K562 (cell line): ENCODE measurements around the gene ZNF106. TPM values are rescaled to one million over a fixed set of nuclear protein-coding genes. Genes with fewer than 3 reads are reported as not detected.
A peak's percentile ranks its signal among the peaks of the same experiment; 100 is the strongest.

Source experiments
- ATAC-seq: fragments of 200-7000 bp; cut with Tn5 transposase; 3 replicates; pipeline ENCODE4 v1.9.1; 2020; ENCODE audit warnings: moderate library complexity
- BruUV-seq: library from RNA; stranded (reverse); fragments of 400-500 nt; replicated peaks from 2 replicates; lab custom pipeline; 2021; lab: Mats Ljungman, UMichigan
- CTCF ChIA-PET: fragments of 300-600 bp; formaldehyde crosslinking; extraction: SDS; loops from one replicate; lab custom pipeline; 2021; ENCODE audit warnings: low intra/inter-chr PET ratio; lab: Yijun Ruan, JAX
- POLR2A ChIA-PET: fragments of 300-600, 350-650 bp; sonication (Branson Sonifier 250); formaldehyde crosslinking; extraction: SDS; loops from one replicate; lab custom pipeline; 2021; ENCODE audit warnings: antibody characterized with exemption, inconsistent platforms; lab: Yijun Ruan, JAX
- DNase-seq, 4 experiments: peaks; one replicate each; pipeline versions ENCODE4 v3.0.0 to v3.0.0-alpha.2; 2011 to 2018; ENCODE audit warnings: low spot score in 3 of 4, mixed read lengths in 3 of 4; ENCODE audit errors: extremely low read depth in 1 of 4
- FAIRE-seq: peaks from 2 replicates; lab custom pipeline; 2011; peaks lifted over from hg19 to GRCh38; lab: Jason Lieb, UNC
- H2AFZ ChIP-seq: 2 replicates; pipeline ENCODE4 v1.6.0; 2011; ENCODE audit warnings: low read depth, low read length, control low read depth, inconsistent platforms
- H3K27ac ChIP-seq: fragments of 200-600 bp; 3 replicates; pipeline ENCODE4 v1.8.0; 2011; ENCODE audit warnings: low read depth, mild to moderate bottlenecking, control low read depth, inconsistent platforms, low read length, moderate library complexity, mixed read lengths; ENCODE audit errors: extremely low read depth
- H3K27me3 ChIP-seq, 2 experiments: fragments of 300-600 bp in 1 of 2; 2 replicates in 1 of 2; 3 replicates in 1 of 2; pipeline versions ENCODE4 v1.6.0 to v1.8.0; 2011; ENCODE audit warnings: inconsistent platforms in 2 of 2, low read length in 2 of 2, mild to moderate bottlenecking in 1 of 2, mixed read lengths in 1 of 2, moderate library complexity in 1 of 2; ENCODE audit not compliant: control insufficient read depth in 2 of 2, insufficient read depth in 2 of 2
- H3K36me3 ChIP-seq: fragments of 300-600 bp; 3 replicates; pipeline ENCODE4 v1.8.0; 2011; ENCODE audit warnings: mild to moderate bottlenecking, low read length, inconsistent platforms; ENCODE audit not compliant: control insufficient read depth, insufficient read depth
- H3K4me1 ChIP-seq, 2 experiments: fragments of 200-600 bp in 1 of 2; replicated peaks in 1 of 2; 2 replicates in 1 of 2; 3 replicates in 1 of 2; pipeline versions ENCODE4 v1.5.1 to v1.8.0; 2011; ENCODE audit warnings: inconsistent platforms in 2 of 2, low read length in 2 of 2, mild to moderate bottlenecking in 1 of 2, mixed read lengths in 1 of 2, moderate library complexity in 1 of 2; ENCODE audit not compliant: control insufficient read depth in 2 of 2, insufficient read depth in 2 of 2
- H3K4me2 ChIP-seq: 2 replicates; pipeline ENCODE4 v1.6.1; 2011; ENCODE audit warnings: low read length, control low read depth, inconsistent platforms, mixed read lengths; ENCODE audit not compliant: insufficient read depth
- H3K4me3 ChIP-seq: fragments of 200-600 bp; sonication (generic), shearing (Covaris generic); 2 replicates; pipeline ENCODE4 v1.5.1; 2016; ENCODE audit warnings: control low read depth, inconsistent platforms
- H3K79me2 ChIP-seq: fragments of 200-600 bp; 3 replicates; pipeline ENCODE4 v1.8.0; 2011; ENCODE audit warnings: low read length, inconsistent platforms; ENCODE audit not compliant: control insufficient read depth, insufficient read depth
- H3K9ac ChIP-seq, 2 experiments: 2 replicates each; pipeline versions ENCODE4 v1.6.0 to v1.6.1; 2011; ENCODE audit warnings: low read depth in 2 of 2, low read length in 2 of 2, control low read depth in 1 of 2, inconsistent platforms in 1 of 2, mild to moderate bottlenecking in 1 of 2, mixed read lengths in 1 of 2; ENCODE audit not compliant: insufficient read depth in 1 of 2
- H3K9me1 ChIP-seq: one replicate; pipeline ENCODE4 v1.6.0; 2011; ENCODE audit warnings: inconsistent platforms, mild to moderate bottlenecking, low read length, moderate library complexity; ENCODE audit not compliant: control insufficient read depth, insufficient read depth
- H3K9me3 ChIP-seq: replicated peaks from 2 replicates; pipeline ENCODE4 v1.5.1; 2011; ENCODE audit warnings: low read depth, low read length, inconsistent platforms; ENCODE audit not compliant: control insufficient read depth, insufficient read depth
- H4K20me1 ChIP-seq: replicated peaks from 2 replicates; pipeline ENCODE4 v1.6.1; 2011; ENCODE audit warnings: low read length, inconsistent platforms, mixed read lengths; ENCODE audit not compliant: control insufficient read depth, insufficient read depth
- CBX3 ChIP-seq, 2 experiments: IDR thresholded peaks; 1 replicate in 1 of 2; 2 replicates in 1 of 2; pipeline ENCODE4 v1.6.1; 2012; ENCODE audit warnings: inconsistent platforms in 2 of 2, low read length in 2 of 2, borderline replicate concordance in 1 of 2, control low read depth in 1 of 2
- TRIM28 ChIP-seq: fragments of 450-650 bp; IDR thresholded peaks from 2 replicates; pipeline ENCODE4 v1.6.1; 2017
- ZBTB8A ChIP-seq: fragments of 450-650 bp; IDR thresholded peaks from 2 replicates; pipeline ENCODE4 v1.6.1; 2018; ENCODE audit warnings: mild to moderate bottlenecking, moderate library complexity; ENCODE audit not compliant: partially characterized antibody
- WGBS: fragments of 100-300 bp; shearing (Covaris generic); methylation state at CpG from one replicate; pipeline ENCODE4 v1.1.6; 2016; ENCODE audit warnings: low coverage, mixed read lengths; ENCODE audit not compliant: insufficient coverage; ENCODE audit errors: missing lambda C conversion rate; 5-methylcytosine and 5-hydroxymethylcytosine counted together
- in situ Hi-C: fragments of 300-500 bp; cut with MboI; formaldehyde crosslinking; loops from 4 replicates; pipeline ENCODE4 v1.15.0; 2018; ENCODE audit warnings: inconsistent platforms, mixed read lengths
- intact Hi-C: fragments of 100-400 bp; cut with micrococcal nuclease; formaldehyde crosslinking; loops from 2 replicates; pipeline ENCODE4 v1.14.2; 2022
- polyA plus RNA-seq, 8 experiments: library from polyadenylated mRNA; depleted of rRNA in 4 of 8; stranded (reverse) in 5 of 8; unstranded in 3 of 8; fragments of >200 nt; fragmentation: Nextera tagmentation in 2 of 8; fragmentation: Illumina TruSeq in 1 of 8; extraction: Ambion mirVana in 2 of 8; extraction: Trizol in 1 of 8; gene quantifications; 2 replicates each; pipeline versions ENCODE4 v1.2.1 to v1.2.3, GENCODE V29; 2011 to 2014; ENCODE audit warnings: inconsistent platforms in 1 of 8, missing spikeins in 1 of 8
- total RNA-seq, 7 experiments: library from RNA; depleted of rRNA in 6 of 7; stranded (reverse); fragments of >200 nt in 6 of 7; fragmentation: Illumina TruSeq in 2 of 7; extraction: Trizol in 2 of 7; gene quantifications; 2 replicates each; pipeline versions ENCODE4 v1.2.1 to v1.2.3, GENCODE V29; 2011 to 2021; ENCODE audit warnings: low replicate concordance in 1 of 7
- TF ChIP-seq, protein P1 (sequence below): sonication (generic); formaldehyde crosslinking; IDR thresholded peaks from 2 replicates; pipeline ENCODE4 v1.8.0; 2022; ENCODE audit warnings: mild to moderate bottlenecking, missing genetic modification reagents, borderline replicate concordance
- TF ChIP-seq, protein P2 (sequence below): fragments of 200-800 bp; sonication (Bioruptor generic); IDR thresholded peaks from 2 replicates; pipeline ENCODE4 v1.6.1; 2016; ENCODE audit warnings: missing genetic modification characterization, missing compliant biosample characterization
- TF ChIP-seq, protein P3 (sequence below): fragments of 250-450 bp; sonication (Bioruptor Pico); IDR thresholded peaks from 2 replicates; pipeline ENCODE4 v1.8.0; 2021; ENCODE audit warnings: borderline replicate concordance, mild to moderate bottlenecking, moderate library complexity; ENCODE audit not compliant: poor library complexity, severe bottlenecking
- TF ChIP-seq, protein P4 (sequence below), 2 experiments: IDR thresholded peaks; 2 replicates each; pipeline ENCODE4 v1.6.1; 2011; ENCODE audit warnings: borderline replicate concordance in 1 of 2, control low read depth in 1 of 2, low read depth in 1 of 2, low read length in 1 of 2, mild to moderate bottlenecking in 1 of 2, mixed read lengths in 1 of 2, moderate library complexity in 1 of 2; ENCODE audit not compliant: insufficient read depth in 1 of 2, insufficient read length in 1 of 2, poor library complexity in 1 of 2, severe bottlenecking in 1 of 2; ENCODE audit errors: extremely low read depth in 1 of 2
- TF ChIP-seq, protein P5 (sequence below): sonication (generic); formaldehyde crosslinking; IDR thresholded peaks from 2 replicates; pipeline ENCODE4 v1.8.0; 2022; ENCODE audit warnings: missing genetic modification reagents, mild to moderate bottlenecking, borderline replicate concordance

The ZNF106 gene
- total and polyA plus RNA-seq, 9 of the 15 experiments (the other 6 are each of a cell fraction or from before 2014, with no cell fraction given) = 14.4 to 55.3 (median 33.7) TPM

DNA sequence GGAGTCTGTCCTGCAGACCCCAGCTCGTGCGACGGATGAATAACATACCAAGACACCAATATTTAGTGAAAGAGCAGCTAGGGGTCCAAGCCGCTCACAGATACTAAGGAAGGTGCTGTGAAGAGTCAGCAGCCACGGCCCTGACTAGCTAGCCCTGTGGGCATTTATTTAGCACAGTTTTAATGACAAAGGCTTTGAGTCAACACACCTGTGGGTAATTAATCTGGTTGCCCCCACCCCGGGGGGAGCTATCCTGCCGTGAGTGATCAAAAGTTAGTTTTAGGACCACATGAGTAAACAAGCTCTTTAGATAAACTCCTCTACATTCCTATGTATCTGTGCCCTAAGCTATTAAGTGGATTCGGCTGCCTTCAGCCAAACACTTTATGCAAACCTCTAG lies 112.9 kb downstream of the ZNF106 start:
- ATAC-seq (no peak), DNase-seq (no peak), FAIRE-seq (no peak)
- Histone ChIP-seq H3K9me1 (no peaks in the 10 kb centered on the region), H3K9ac (no peak overlapping the region), H3K27me3 (no peaks in the 10 kb centered on the region), H2AFZ (no peak overlapping the region), H4K20me1 (no peaks in the 10 kb centered on the region), H3K79me2 (no peaks in the 10 kb centered on the region), H3K27ac (no peak overlapping the region), H3K9me3 (no peaks in the 10 kb centered on the region), H3K4me1 (no peaks in the 10 kb centered on the region), H3K36me3 (no peaks in the 10 kb centered on the region), H3K4me2 (no peak overlapping the region), H3K4me3 (no peak overlapping the region)
- 19% methylated on average over 8 of the region's 8 CpGs for WGBS
- BruUV-seq = no TSS peak
- intact Hi-C loops = no loop called here
- CTCF ChIA-PET = interaction anchor here (0.6 kb wide), 2 partner anchors 23 to 167 kb away, joined by 3 to 4 read pairs; no protein-coding TSS in a partner anchor
- in situ Hi-C loops = no loop called here
- POLR2A ChIA-PET = no interaction called here
- TF ChIP-seq CBX3 (IDR thresholded peaks at IDR 0.05; ENCODE audit: borderline replicate concordance in 1 of 2, low read length in 2 of 2) (peak in 1 of 2 experiments; percentile 43; a peak in 1 of 3 replicates), TRIM28 (peak; percentile 57), ZBTB8A (no peak)
- TF ChIP-seq, protein P1, sequence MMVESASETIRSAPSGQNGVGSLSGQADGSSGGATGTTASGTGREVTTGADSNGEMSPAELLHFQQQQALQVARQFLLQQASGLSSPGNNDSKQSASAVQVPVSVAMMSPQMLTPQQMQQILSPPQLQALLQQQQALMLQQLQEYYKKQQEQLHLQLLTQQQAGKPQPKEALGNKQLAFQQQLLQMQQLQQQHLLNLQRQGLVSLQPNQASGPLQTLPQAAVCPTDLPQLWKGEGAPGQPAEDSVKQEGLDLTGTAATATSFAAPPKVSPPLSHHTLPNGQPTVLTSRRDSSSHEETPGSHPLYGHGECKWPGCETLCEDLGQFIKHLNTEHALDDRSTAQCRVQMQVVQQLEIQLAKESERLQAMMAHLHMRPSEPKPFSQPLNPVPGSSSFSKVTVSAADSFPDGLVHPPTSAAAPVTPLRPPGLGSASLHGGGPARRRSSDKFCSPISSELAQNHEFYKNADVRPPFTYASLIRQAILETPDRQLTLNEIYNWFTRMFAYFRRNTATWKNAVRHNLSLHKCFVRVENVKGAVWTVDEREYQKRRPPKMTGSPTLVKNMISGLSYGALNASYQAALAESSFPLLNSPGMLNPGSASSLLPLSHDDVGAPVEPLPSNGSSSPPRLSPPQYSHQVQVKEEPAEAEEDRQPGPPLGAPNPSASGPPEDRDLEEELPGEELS = no peak
- TF ChIP-seq, protein P2, sequence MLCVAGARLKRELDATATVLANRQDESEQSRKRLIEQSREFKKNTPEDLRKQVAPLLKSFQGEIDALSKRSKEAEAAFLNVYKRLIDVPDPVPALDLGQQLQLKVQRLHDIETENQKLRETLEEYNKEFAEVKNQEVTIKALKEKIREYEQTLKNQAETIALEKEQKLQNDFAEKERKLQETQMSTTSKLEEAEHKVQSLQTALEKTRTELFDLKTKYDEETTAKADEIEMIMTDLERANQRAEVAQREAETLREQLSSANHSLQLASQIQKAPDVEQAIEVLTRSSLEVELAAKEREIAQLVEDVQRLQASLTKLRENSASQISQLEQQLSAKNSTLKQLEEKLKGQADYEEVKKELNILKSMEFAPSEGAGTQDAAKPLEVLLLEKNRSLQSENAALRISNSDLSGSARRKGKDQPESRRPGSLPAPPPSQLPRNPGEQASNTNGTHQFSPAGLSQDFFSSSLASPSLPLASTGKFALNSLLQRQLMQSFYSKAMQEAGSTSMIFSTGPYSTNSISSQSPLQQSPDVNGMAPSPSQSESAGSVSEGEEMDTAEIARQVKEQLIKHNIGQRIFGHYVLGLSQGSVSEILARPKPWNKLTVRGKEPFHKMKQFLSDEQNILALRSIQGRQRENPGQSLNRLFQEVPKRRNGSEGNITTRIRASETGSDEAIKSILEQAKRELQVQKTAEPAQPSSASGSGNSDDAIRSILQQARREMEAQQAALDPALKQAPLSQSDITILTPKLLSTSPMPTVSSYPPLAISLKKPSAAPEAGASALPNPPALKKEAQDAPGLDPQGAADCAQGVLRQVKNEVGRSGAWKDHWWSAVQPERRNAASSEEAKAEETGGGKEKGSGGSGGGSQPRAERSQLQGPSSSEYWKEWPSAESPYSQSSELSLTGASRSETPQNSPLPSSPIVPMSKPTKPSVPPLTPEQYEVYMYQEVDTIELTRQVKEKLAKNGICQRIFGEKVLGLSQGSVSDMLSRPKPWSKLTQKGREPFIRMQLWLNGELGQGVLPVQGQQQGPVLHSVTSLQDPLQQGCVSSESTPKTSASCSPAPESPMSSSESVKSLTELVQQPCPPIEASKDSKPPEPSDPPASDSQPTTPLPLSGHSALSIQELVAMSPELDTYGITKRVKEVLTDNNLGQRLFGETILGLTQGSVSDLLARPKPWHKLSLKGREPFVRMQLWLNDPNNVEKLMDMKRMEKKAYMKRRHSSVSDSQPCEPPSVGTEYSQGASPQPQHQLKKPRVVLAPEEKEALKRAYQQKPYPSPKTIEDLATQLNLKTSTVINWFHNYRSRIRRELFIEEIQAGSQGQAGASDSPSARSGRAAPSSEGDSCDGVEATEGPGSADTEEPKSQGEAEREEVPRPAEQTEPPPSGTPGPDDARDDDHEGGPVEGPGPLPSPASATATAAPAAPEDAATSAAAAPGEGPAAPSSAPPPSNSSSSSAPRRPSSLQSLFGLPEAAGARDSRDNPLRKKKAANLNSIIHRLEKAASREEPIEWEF (CRISPR knock-in tag) = no peak
- TF ChIP-seq, protein P3, sequence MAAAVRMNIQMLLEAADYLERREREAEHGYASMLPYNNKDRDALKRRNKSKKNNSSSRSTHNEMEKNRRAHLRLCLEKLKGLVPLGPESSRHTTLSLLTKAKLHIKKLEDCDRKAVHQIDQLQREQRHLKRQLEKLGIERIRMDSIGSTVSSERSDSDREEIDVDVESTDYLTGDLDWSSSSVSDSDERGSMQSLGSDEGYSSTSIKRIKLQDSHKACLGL (CRISPR knock-in tag) = no peak
- TF ChIP-seq, protein P4, sequence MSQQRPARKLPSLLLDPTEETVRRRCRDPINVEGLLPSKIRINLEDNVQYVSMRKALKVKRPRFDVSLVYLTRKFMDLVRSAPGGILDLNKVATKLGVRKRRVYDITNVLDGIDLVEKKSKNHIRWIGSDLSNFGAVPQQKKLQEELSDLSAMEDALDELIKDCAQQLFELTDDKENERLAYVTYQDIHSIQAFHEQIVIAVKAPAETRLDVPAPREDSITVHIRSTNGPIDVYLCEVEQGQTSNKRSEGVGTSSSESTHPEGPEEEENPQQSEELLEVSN (IDR thresholded peaks at IDR 0.05; ENCODE audit: borderline replicate concordance in 1 of 2, extremely low read depth in 1 of 2, insufficient read depth in 1 of 2, insufficient read length in 1 of 2, low read depth in 1 of 2, low read length in 1 of 2, poor library complexity in 1 of 2, severe bottlenecking in 1 of 2) = no peak
- TF ChIP-seq, protein P5, sequence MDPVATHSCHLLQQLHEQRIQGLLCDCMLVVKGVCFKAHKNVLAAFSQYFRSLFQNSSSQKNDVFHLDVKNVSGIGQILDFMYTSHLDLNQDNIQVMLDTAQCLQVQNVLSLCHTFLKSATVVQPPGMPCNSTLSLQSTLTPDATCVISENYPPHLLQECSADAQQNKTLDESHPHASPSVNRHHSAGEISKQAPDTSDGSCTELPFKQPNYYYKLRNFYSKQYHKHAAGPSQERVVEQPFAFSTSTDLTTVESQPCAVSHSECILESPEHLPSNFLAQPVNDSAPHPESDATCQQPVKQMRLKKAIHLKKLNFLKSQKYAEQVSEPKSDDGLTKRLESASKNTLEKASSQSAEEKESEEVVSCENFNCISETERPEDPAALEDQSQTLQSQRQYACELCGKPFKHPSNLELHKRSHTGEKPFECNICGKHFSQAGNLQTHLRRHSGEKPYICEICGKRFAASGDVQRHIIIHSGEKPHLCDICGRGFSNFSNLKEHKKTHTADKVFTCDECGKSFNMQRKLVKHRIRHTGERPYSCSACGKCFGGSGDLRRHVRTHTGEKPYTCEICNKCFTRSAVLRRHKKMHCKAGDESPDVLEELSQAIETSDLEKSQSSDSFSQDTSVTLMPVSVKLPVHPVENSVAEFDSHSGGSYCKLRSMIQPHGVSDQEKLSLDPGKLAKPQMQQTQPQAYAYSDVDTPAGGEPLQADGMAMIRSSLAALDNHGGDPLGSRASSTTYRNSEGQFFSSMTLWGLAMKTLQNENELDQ = no peak
